Activated T-helper 1 cell treated with anti-CD3 and anti-CD28 coated beads, Interleukin-12 subunit alpha, Interleukin-12 subunit beta, Interleukin-2, Interleukin-4 antibody, amounts not matched to agents 30 ng/mL and 10 ng/mL and 1 ng/mL, durations not matched to agents 14 hours and 24 hours and 36 hours (primary cell): Measurements from ENCODE around the gene SLC16A1. TPM values are rescaled to one million over a fixed set of nuclear protein-coding genes. Genes with fewer than 3 reads are reported as not detected.

ENCODE experiments used
- total RNA-seq: library from RNA; stranded (reverse); gene quantifications from 2 replicates; pipeline ENCODE4 v1.2.3, GENCODE V29; 2022

The SLC16A1 gene
- total RNA-seq, 1 donor from 2014 or later, result 73.6 TPM

Other genes with a start within 250 kb of the SLC16A1 start
- 50.4 and 63.4 TPM in 2 replicates for gene RHOC, start 249.1 kb downstream of the SLC16A1 start, total RNA-seq
- gene PPM1J, start 240.9 kb downstream of the SLC16A1 start, total RNA-seq, result 0.60 and 1.1 TPM in 2 replicates
- gene LRIG2, start 117.0 kb upstream of the SLC16A1 start, total RNA-seq, result 11.2 and 12.3 TPM in 2 replicates